GM23338 (cell line): Measurements from ENCODE around the gene RSRC2. TPM values are rescaled to one million over a fixed set of nuclear protein-coding genes. Genes with fewer than 3 reads are reported as not detected.

Experiments
- ATAC-seq: fragments of 200-7000 bp; cut with Tn5 transposase; 3 replicates; pipeline ENCODE4 v1.9.1; 2020
- DNase-seq: peaks from one replicate; pipeline ENCODE4 v3.0.0-alpha.2; 2015; ENCODE audit warnings: low spot score
- H2AFZ ChIP-seq: fragments of 200-600 bp; sonication (generic); 2 replicates; pipeline ENCODE4 v1.8.0; 2016; ENCODE audit warnings: antibody characterized with exemption, mild to moderate bottlenecking, moderate library complexity
- H3F3A ChIP-seq: fragments of 200-600 bp; sonication (generic); replicated peaks from 2 replicates; pipeline ENCODE4 v1.8.0; 2017; ENCODE audit warnings: antibody characterized with exemption, mixed run types, low read depth
- H3K27ac ChIP-seq: fragments of 200-600 bp; sonication (generic); 2 replicates; pipeline ENCODE4 v1.6.1; 2016; ENCODE audit warnings: low read depth
- H3K27me3 ChIP-seq: fragments of 200-600 bp; sonication (generic); 2 replicates; pipeline ENCODE4 v1.8.0; 2016; ENCODE audit warnings: mild to moderate bottlenecking, mixed run types, moderate library complexity; ENCODE audit not compliant: insufficient read depth
- H3K36me3 ChIP-seq: fragments of 200-600 bp; sonication (generic); 2 replicates; pipeline ENCODE4 v1.8.0; 2016; ENCODE audit warnings: mild to moderate bottlenecking; ENCODE audit not compliant: insufficient read depth
- H3K4me1 ChIP-seq: fragments of 200-600 bp; sonication (generic); 2 replicates; pipeline ENCODE4 v1.8.0; 2016; ENCODE audit warnings: mild to moderate bottlenecking, moderate library complexity; ENCODE audit not compliant: insufficient read depth
- H3K4me2 ChIP-seq: fragments of 200-600 bp; sonication (generic); 2 replicates; pipeline ENCODE4 v1.7.1; 2017; ENCODE audit warnings: mixed run types
- H3K4me3 ChIP-seq: fragments of 200-600 bp; sonication (generic); 2 replicates; pipeline ENCODE4 v1.6.1; 2016; ENCODE audit warnings: mixed run types
- H3K79me2 ChIP-seq: fragments of 200-600 bp; sonication (generic); replicated peaks from 2 replicates; pipeline ENCODE4 v1.8.0; 2017; ENCODE audit warnings: mild to moderate bottlenecking; ENCODE audit not compliant: insufficient read depth
- H3K9me2 ChIP-seq: fragments of 200-600 bp; sonication (generic); 2 replicates; pipeline ENCODE4 v1.8.0; 2017; ENCODE audit not compliant: insufficient read depth
- H4K20me1 ChIP-seq: fragments of 200-600 bp; sonication (generic); replicated peaks from 2 replicates; pipeline ENCODE4 v1.8.0; 2017; ENCODE audit warnings: mild to moderate bottlenecking; ENCODE audit not compliant: insufficient read depth
- H3K27ac Mint-ChIP-seq: 2 replicates; pipeline ENCODE4 v1.8.0; 2020; ENCODE audit warnings: inconsistent platforms, mild to moderate bottlenecking, moderate library complexity, mixed read lengths
- H3K27me3 Mint-ChIP-seq: 3 replicates; pipeline ENCODE4 v1.8.0; 2022; ENCODE audit warnings: low read depth, mild to moderate bottlenecking, moderate library complexity, mixed read lengths, inconsistent platforms; ENCODE audit not compliant: insufficient read depth, poor library complexity
- H3K36me3 Mint-ChIP-seq: 3 replicates; pipeline ENCODE4 v1.8.0; 2021; ENCODE audit warnings: low read depth, mild to moderate bottlenecking, inconsistent platforms, moderate library complexity, mixed read lengths
- H3K4me1 Mint-ChIP-seq: 3 replicates; pipeline ENCODE4 v1.8.0; 2020; ENCODE audit warnings: mild to moderate bottlenecking, inconsistent platforms, mixed read lengths
- H3K4me3 Mint-ChIP-seq: 3 replicates; pipeline ENCODE4 v1.8.0; 2021; ENCODE audit warnings: moderate library complexity, mild to moderate bottlenecking, inconsistent platforms, mixed read lengths
- H3K9me3 Mint-ChIP-seq: 3 replicates; pipeline ENCODE4 v1.8.0; 2020; ENCODE audit warnings: moderate library complexity, mild to moderate bottlenecking, inconsistent platforms, mixed read lengths
- CREB1 ChIP-seq: fragments of 250-450 bp; sonication (Bioruptor Pico); IDR thresholded peaks from 2 replicates; pipeline ENCODE4 v1.5.0; 2020; ENCODE audit warnings: low read depth, mild to moderate bottlenecking, moderate library complexity
- EZH2 ChIP-seq: fragments of 200-600 bp; sonication (generic); IDR thresholded peaks from one replicate; pipeline ENCODE4 v1.8.0; 2017; ENCODE audit warnings: antibody characterized with exemption, mild to moderate bottlenecking, low read depth; ENCODE audit not compliant: unreplicated experiment
- EZH2phosphoT487 ChIP-seq: fragments of 200-600 bp; sonication (generic); IDR thresholded peaks from one replicate; pipeline ENCODE4 v1.8.1; 2018; ENCODE audit warnings: antibody characterized with exemption; ENCODE audit not compliant: unreplicated experiment
- JUNB ChIP-seq: IDR thresholded peaks from one replicate; pipeline ENCODE4 v1.6.1; 2016; ENCODE audit warnings: antibody characterized with exemption; ENCODE audit not compliant: unreplicated experiment
- NANOG ChIP-seq: IDR thresholded peaks from 2 replicates; pipeline ENCODE4 v1.6.1; 2016; ENCODE audit warnings: antibody characterized with exemption, borderline replicate concordance
- POLR2AphosphoS5 ChIP-seq: IDR thresholded peaks from 2 replicates; pipeline ENCODE4 v1.6.1; 2016; ENCODE audit warnings: antibody characterized with exemption, low read depth
- REST ChIP-seq: IDR thresholded peaks from one replicate; pipeline ENCODE4 v1.6.1; 2018; ENCODE audit warnings: antibody characterized with exemption; ENCODE audit not compliant: unreplicated experiment
- STAT1 ChIP-seq: IDR thresholded peaks from one replicate; pipeline ENCODE4 v1.6.1; 2016; ENCODE audit warnings: antibody characterized with exemption; ENCODE audit not compliant: unreplicated experiment
- ZNF114 ChIP-seq: fragments of 250-450 bp; sonication (Bioruptor Pico); IDR thresholded peaks from 2 replicates; pipeline ENCODE4 v1.5.0; 2020; ENCODE audit warnings: mild to moderate bottlenecking, moderate library complexity
- ZNF331 ChIP-seq: fragments of 250-450 bp; sonication (Bioruptor Pico); IDR thresholded peaks from 2 replicates; pipeline ENCODE4 v1.5.0; 2020; ENCODE audit warnings: low read depth, mild to moderate bottlenecking, moderate library complexity
- polyA plus RNA-seq: library from polyadenylated mRNA; unstranded; fragments of >200 nt; fragmentation: Nextera tagmentation; extraction: Ambion mirVana; gene quantifications from 2 replicates; pipeline ENCODE4 v1.2.1, GENCODE V29; 2016
- total RNA-seq: library from RNA; depleted of rRNA; stranded (reverse); fragments of >200 nt; shearing (Covaris generic); gene quantifications from 2 replicates; pipeline ENCODE4 v1.2.3, GENCODE V29; 2014
- TF ChIP-seq, protein P1 (sequence below): fragments of 250-450 bp; sonication (Bioruptor Pico); IDR thresholded peaks from 2 replicates; pipeline ENCODE4 v1.5.0; 2020; ENCODE audit warnings: mild to moderate bottlenecking, moderate library complexity
- TF ChIP-seq, protein P2 (sequence below), 2 experiments: fragments of 200-600 bp in 1 of 2; sonication (generic) in 1 of 2; conservative IDR thresholded peaks; 2 replicates each; pipeline versions ENCODE4 v1.5.1 to v1.6.1; 2016 to 2017; ENCODE audit warnings: antibody characterized with exemption in 2 of 2, low read depth in 2 of 2, mild to moderate bottlenecking in 2 of 2, moderate library complexity in 1 of 2
- TF ChIP-seq, protein P3 (sequence below): IDR thresholded peaks from 2 replicates; pipeline ENCODE4 v1.6.1; 2016; ENCODE audit warnings: antibody characterized with exemption

The RSRC2 gene
- total and polyA plus RNA-seq, 2 experiments from 2014 or later: 76.3 to 184 TPM

DNA sequence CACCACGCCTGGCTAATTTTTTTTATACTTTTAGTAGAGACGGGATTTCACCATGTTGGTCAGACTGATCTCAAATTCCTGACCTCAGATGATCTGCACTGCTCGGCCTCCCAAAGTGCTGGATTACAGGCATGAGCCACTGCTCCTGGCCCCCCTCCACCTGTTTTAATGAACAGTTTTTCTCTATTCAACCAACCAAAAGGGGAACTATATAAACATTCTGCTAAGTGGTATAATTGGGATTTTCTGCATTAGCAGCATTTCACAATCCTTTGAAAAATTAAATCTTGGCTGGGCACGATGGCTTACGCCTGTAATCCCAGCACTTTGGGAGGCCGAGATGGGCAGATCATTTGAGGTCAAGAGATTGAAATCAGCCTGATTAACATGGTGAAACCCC is 45.1 kb upstream of the RSRC2 start:
- no peaks in the 10 kb centered on the region for H3K4me1 Mint-ChIP-seq
- no peak overlapping the region for H3K4me2 ChIP-seq
- no peaks in the 10 kb centered on the region for H3F3A ChIP-seq
- no peaks in the 10 kb centered on the region for H3K79me2 ChIP-seq
- H3K27me3 ChIP-seq: no peaks in the 10 kb centered on the region
- ATAC-seq (no peak), DNase-seq (no peak)
- no peaks in the 10 kb centered on the region for H3K9me3 Mint-ChIP-seq
- TF ChIP-seq POLR2AphosphoS5 (no peak), ZNF114 (CRISPR knock-in tag) (no peak), ZNF331 (CRISPR knock-in tag) (no peak), STAT1 (no peak), REST (no peak), NANOG (no peak), JUNB (no peak), EZH2 (no peak), EZH2phosphoT487 (no peak), CREB1 (CRISPR knock-in tag) (no peak)
- TF ChIP-seq, protein P1, sequence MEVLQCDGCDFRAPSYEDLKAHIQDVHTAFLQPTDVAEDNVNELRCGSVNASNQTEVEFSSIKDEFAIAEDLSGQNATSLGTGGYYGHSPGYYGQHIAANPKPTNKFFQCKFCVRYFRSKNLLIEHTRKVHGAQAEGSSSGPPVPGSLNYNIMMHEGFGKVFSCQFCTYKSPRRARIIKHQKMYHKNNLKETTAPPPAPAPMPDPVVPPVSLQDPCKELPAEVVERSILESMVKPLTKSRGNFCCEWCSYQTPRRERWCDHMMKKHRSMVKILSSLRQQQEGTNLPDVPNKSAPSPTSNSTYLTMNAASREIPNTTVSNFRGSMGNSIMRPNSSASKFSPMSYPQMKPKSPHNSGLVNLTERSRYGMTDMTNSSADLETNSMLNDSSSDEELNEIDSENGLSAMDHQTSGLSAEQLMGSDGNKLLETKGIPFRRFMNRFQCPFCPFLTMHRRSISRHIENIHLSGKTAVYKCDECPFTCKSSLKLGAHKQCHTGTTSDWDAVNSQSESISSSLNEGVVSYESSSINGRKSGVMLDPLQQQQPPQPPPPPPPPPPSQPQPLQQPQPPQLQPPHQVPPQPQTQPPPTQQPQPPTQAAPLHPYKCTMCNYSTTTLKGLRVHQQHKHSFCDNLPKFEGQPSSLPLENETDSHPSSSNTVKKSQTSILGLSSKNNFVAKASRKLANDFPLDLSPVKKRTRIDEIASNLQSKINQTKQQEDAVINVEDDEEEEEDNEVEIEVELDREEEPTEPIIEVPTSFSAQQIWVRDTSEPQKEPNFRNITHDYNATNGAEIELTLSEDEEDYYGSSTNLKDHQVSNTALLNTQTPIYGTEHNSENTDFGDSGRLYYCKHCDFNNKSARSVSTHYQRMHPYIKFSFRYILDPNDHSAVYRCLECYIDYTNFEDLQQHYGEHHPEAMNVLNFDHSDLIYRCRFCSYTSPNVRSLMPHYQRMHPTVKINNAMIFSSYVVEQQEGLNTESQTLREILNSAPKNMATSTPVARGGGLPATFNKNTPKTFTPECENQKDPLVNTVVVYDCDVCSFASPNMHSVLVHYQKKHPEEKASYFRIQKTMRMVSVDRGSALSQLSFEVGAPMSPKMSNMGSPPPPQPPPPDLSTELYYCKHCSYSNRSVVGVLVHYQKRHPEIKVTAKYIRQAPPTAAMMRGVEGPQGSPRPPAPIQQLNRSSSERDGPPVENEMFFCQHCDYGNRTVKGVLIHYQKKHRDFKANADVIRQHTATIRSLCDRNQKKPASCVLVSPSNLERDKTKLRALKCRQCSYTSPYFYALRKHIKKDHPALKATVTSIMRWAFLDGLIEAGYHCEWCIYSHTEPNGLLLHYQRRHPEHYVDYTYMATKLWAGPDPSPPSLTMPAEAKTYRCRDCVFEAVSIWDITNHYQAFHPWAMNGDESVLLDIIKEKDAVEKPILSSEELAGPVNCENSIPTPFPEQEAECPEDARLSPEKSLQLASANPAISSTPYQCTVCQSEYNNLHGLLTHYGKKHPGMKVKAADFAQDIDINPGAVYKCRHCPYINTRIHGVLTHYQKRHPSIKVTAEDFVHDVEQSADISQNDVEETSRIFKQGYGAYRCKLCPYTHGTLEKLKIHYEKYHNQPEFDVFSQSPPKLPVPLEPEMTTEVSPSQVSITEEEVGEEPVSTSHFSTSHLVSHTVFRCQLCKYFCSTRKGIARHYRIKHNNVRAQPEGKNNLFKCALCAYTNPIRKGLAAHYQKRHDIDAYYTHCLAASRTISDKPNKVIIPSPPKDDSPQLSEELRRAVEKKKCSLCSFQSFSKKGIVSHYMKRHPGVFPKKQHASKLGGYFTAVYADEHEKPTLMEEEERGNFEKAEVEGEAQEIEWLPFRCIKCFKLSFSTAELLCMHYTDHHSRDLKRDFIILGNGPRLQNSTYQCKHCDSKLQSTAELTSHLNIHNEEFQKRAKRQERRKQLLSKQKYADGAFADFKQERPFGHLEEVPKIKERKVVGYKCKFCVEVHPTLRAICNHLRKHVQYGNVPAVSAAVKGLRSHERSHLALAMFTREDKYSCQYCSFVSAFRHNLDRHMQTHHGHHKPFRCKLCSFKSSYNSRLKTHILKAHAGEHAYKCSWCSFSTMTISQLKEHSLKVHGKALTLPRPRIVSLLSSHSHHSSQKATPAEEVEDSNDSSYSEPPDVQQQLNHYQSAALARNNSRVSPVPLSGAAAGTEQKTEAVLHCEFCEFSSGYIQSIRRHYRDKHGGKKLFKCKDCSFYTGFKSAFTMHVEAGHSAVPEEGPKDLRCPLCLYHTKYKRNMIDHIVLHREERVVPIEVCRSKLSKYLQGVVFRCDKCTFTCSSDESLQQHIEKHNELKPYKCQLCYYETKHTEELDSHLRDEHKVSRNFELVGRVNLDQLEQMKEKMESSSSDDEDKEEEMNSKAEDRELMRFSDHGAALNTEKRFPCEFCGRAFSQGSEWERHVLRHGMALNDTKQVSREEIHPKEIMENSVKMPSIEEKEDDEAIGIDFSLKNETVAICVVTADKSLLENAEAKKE (CRISPR knock-in tag): no peak
- TF ChIP-seq, protein P2, sequence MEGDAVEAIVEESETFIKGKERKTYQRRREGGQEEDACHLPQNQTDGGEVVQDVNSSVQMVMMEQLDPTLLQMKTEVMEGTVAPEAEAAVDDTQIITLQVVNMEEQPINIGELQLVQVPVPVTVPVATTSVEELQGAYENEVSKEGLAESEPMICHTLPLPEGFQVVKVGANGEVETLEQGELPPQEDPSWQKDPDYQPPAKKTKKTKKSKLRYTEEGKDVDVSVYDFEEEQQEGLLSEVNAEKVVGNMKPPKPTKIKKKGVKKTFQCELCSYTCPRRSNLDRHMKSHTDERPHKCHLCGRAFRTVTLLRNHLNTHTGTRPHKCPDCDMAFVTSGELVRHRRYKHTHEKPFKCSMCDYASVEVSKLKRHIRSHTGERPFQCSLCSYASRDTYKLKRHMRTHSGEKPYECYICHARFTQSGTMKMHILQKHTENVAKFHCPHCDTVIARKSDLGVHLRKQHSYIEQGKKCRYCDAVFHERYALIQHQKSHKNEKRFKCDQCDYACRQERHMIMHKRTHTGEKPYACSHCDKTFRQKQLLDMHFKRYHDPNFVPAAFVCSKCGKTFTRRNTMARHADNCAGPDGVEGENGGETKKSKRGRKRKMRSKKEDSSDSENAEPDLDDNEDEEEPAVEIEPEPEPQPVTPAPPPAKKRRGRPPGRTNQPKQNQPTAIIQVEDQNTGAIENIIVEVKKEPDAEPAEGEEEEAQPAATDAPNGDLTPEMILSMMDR (conservative IDR thresholded peaks at IDR 0.05; ENCODE audit: low read depth in 2 of 2): no peak
- TF ChIP-seq, protein P3, sequence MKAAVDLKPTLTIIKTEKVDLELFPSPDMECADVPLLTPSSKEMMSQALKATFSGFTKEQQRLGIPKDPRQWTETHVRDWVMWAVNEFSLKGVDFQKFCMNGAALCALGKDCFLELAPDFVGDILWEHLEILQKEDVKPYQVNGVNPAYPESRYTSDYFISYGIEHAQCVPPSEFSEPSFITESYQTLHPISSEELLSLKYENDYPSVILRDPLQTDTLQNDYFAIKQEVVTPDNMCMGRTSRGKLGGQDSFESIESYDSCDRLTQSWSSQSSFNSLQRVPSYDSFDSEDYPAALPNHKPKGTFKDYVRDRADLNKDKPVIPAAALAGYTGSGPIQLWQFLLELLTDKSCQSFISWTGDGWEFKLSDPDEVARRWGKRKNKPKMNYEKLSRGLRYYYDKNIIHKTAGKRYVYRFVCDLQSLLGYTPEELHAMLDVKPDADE: no peak
- H2AFZ ChIP-seq: no peak overlapping the region
- H3K9me2 ChIP-seq: no peaks in the 10 kb centered on the region
- peaks cover 58% of the 10 kb centered on the region for H3K36me3 ChIP-seq
- H3K4me1 ChIP-seq: no peaks in the 10 kb centered on the region
- H3K36me3 Mint-ChIP-seq: peaks cover 72% of the 10 kb centered on the region
- no peak overlapping the region for H3K4me3 Mint-ChIP-seq
- H3K27ac ChIP-seq: no peak overlapping the region
- no peak overlapping the region for H3K27ac Mint-ChIP-seq
- H4K20me1 ChIP-seq: peaks cover 5% of the 10 kb centered on the region; the same call in 1 of the 2 replicates
- peaks cover 3% of the 10 kb centered on the region for H3K27me3 Mint-ChIP-seq
- no peak overlapping the region for H3K4me3 ChIP-seq
